Measurements from ENCODE around the gene HSPB6.
"Not testable (repeated sequence)": the region's sequence is repeated elsewhere in the genome, so short reads cannot be mapped to it uniquely, and the experiment has no call there.

Gene HSPB6

GRCh38 chr19:35729021-35729420, 27.8 kb downstream of the HSPB6 start:
- DNase-seq: no peak

GRCh38 chr19:35727956-35728706, 28.7 kb downstream of the HSPB6 start:
- DNase-seq: no peak

- DNase-seq: no peak
Measured at GRCh38 chr19:35727053-35727955, 29.5 kb downstream of the HSPB6 start.

GRCh38 chr19:35725216-35725861, 31.5 kb downstream of the HSPB6 start:
- DNase-seq: no peak

GRCh38 chr19:35724560-35724959, 32.3 kb downstream of the HSPB6 start:
- no peak for DNase-seq

GRCh38 chr19:35724132-35724531, 32.7 kb downstream of the HSPB6 start:
- DNase-seq: not testable (repeated sequence)

- DNase-seq: no peak
Measured at GRCh38 chr19:35723671-35724070, 33.2 kb downstream of the HSPB6 start.

GRCh38 chr19:35722897-35723296, 33.9 kb downstream of the HSPB6 start:
- DNase-seq: no peak

GRCh38 chr19:35722461-35722860, 34.4 kb downstream of the HSPB6 start:
- DNase-seq: no peak

- DNase-seq: no peak
Measured at GRCh38 chr19:35721374-35721773, 35.5 kb downstream of the HSPB6 start.

GRCh38 chr19:35720648-35721047, 36.2 kb downstream of the HSPB6 start:
- DNase-seq: no peak

GRCh38 chr19:35720163-35720524, 36.7 kb downstream of the HSPB6 start:
- DNase-seq: no peak

- no peak for DNase-seq
Measured at GRCh38 chr19:35719402-35720162, 37.2 kb downstream of the HSPB6 start.

- no peak for DNase-seq
Measured at GRCh38 chr19:35718345-35719041, 38.3 kb downstream of the HSPB6 start.

- peak; percentile 93 for DNase-seq
Measured at GRCh38 chr19:35717665-35718344, 39.0 kb downstream of the HSPB6 start, which contains the start of gene KMT2B. KMT2B (plus strand) TSS chr19:35718003; CDS start chr19:35718019, 16 bp downstream.

- peak; percentile 79 for DNase-seq
Measured at GRCh38 chr19:35716801-35717664, 39.8 kb downstream of the HSPB6 start.

GRCh38 chr19:35715981-35716800, 40.6 kb downstream of the HSPB6 start:
- DNase-seq: peak; percentile 36

GRCh38 chr19:35715355-35715809, 41.4 kb downstream of the HSPB6 start:
- DNase-seq: no peak

GRCh38 chr19:35714601-35715354, 42.1 kb downstream of the HSPB6 start:
- no peak for DNase-seq
